ENCODE results near the gene KCTD13. TPM values are rescaled to one million over a fixed set of nuclear protein-coding genes. Genes with fewer than 3 reads are reported as not detected.

Gene KCTD13
- total RNA-seq, 1 donor from 2014 or later: 30.5 TPM

DNA sequence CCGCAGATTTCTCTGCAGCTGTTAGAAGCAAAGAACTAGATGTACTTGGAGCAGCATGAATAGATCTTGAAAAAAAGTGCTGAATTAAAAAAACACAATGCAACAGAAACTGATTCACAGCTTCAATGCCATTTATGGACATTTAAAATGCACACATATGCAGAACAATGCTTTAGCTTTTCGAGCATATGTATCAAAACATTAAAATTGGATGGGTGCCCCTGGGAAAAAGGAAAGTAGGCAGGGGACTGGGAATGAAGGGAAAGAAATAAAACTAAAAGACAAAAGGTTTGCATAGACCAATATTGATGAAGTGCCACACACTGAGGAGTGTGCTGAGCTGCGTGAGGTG, 5.0 kb downstream of the KCTD13 start:
- Mint-ChIP-seq H3K9me3 (no peaks in the 10 kb centered on the region), H3K27ac (no peak overlapping the region), H3K4me3 (no peak overlapping the region), H3K4me1 (peaks cover 13% of the 10 kb centered on the region), H3K27me3 (ENCODE audit: low read depth) (no peaks in the 10 kb centered on the region), H3K36me3 (peaks cover 26% of the 10 kb centered on the region)
- DNase-seq (ENCODE audit: low spot score in 2 of 2, unreplicated experiment in 2 of 2): no peak
- TF ChIP-seq, protein P1, sequence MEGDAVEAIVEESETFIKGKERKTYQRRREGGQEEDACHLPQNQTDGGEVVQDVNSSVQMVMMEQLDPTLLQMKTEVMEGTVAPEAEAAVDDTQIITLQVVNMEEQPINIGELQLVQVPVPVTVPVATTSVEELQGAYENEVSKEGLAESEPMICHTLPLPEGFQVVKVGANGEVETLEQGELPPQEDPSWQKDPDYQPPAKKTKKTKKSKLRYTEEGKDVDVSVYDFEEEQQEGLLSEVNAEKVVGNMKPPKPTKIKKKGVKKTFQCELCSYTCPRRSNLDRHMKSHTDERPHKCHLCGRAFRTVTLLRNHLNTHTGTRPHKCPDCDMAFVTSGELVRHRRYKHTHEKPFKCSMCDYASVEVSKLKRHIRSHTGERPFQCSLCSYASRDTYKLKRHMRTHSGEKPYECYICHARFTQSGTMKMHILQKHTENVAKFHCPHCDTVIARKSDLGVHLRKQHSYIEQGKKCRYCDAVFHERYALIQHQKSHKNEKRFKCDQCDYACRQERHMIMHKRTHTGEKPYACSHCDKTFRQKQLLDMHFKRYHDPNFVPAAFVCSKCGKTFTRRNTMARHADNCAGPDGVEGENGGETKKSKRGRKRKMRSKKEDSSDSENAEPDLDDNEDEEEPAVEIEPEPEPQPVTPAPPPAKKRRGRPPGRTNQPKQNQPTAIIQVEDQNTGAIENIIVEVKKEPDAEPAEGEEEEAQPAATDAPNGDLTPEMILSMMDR (IDR thresholded peaks at IDR 0.05; ENCODE audit: unreplicated experiment): no peak

DNA sequence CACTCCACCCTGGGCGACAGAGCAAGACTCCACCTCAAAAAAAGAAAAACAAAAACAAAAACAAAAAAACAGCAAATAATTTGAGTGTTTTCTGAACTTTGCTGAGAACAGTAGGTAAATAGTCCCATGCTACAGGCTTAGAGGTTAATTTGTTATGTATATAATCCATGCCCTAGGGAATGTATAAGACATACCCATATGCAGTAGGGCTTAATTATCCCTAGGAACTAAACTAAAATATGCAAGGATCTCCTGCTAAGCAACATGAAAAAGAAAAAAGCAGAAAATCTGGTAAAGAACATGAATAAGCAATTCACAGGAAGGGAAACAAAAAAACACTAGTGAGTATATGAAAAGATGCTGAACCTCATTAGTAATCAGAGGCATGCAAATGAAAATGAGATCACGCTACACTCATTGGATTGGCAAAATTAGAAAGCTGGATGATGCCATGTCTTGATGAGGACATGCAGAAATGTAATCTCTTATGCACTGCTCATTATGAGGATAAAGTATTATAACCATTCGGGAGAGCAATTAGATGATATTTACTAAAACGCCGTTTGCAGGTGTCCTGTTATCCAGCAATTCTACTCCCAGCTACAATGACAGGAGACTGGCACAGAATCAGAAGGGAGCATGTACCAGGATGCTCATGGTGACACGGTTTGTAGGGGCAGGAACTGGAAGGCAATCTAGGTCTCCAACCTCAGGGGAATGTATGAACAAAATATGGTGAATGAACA, 5.6 kb downstream of the KCTD13 start:
- Mint-ChIP-seq H3K4me1 (peaks cover 12% of the 10 kb centered on the region), H3K27ac (no peak overlapping the region), H3K4me3 (no peak overlapping the region), H3K27me3 (ENCODE audit: low read depth) (no peaks in the 10 kb centered on the region), H3K36me3 (peaks cover 31% of the 10 kb centered on the region), H3K9me3 (no peaks in the 10 kb centered on the region)
- no peak for DNase-seq (ENCODE audit: low spot score in 2 of 2, unreplicated experiment in 2 of 2)
- TF ChIP-seq, protein P1 (IDR thresholded peaks at IDR 0.05; ENCODE audit: unreplicated experiment): no peak

DNA sequence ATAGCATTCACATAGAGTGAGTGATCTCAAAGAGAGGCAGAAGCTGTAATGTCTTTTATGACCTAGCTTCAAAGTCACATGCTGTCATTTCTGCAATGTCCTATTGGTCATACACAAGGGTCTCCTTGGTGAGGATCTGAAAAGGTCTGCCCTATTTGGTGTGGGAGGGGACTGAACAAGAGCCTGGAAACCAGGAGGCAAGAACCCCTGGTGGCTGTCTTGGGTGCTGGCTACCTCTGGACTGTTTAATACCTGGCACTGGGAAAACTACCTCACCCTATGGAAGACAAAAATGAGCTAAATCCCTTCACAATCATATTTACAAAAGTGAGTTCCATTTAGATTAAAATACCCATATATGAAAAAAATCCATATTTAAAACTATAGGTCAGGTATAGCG, 9.0 kb downstream of the KCTD13 start:
- TF ChIP-seq, protein P1 (IDR thresholded peaks at IDR 0.05; ENCODE audit: unreplicated experiment): no peak
- H3K4me3 Mint-ChIP-seq: no peak overlapping the region

DNA sequence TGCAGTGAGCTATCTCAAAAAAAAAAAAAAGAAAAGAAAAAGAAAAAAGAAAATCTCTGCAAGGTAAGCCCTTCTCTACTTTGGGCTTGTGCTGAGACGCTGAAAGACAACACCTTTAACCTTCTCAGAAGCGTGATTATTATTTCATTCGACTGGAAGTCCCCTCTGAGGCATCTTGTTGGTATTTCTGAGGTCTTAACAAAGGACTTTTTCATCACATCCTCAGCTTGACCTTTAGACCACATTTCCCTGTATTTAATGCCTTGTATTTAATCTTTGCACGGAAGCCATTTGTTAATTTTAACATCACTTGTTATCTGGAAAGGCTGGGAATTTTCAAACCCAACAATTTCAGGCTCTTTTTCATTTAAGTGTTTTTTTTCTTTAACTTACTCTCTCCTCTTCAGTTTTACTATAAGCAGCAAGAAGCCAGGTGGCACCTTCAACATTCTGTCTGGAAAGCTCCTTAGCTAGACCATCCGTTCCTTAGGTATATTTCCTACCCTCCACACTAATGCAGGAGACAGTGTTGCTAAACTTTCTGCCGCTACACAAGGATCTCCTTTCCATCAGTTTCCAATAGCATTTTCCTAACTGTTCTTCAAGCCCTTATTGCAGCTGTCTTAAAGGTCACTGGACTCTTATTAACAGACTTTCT, 10.3 kb downstream of the KCTD13 start:
- no peak overlapping the region for H3K4me3 Mint-ChIP-seq
- TF ChIP-seq, protein P1 (IDR thresholded peaks at IDR 0.05; ENCODE audit: unreplicated experiment): no peak
- DNase-seq (ENCODE audit: low spot score in 2 of 2, unreplicated experiment in 2 of 2): no peak
- H3K36me3 Mint-ChIP-seq: peaks cover 36% of the 10 kb centered on the region
- H3K27me3 Mint-ChIP-seq (ENCODE audit: low read depth): no peaks in the 10 kb centered on the region
- H3K9me3 Mint-ChIP-seq: no peaks in the 10 kb centered on the region
- H3K27ac Mint-ChIP-seq: no peak overlapping the region
- H3K4me1 Mint-ChIP-seq: no peaks in the 10 kb centered on the region

More for the DNA sequence above, 9.0 kb downstream of the KCTD13 start:
- Mint-ChIP-seq H3K27me3 (ENCODE audit: low read depth) (no peaks in the 10 kb centered on the region), H3K27ac (no peak overlapping the region), H3K4me1 (no peaks in the 10 kb centered on the region), H3K36me3 (peaks cover 42% of the 10 kb centered on the region), H3K9me3 (no peaks in the 10 kb centered on the region)
- no peak for DNase-seq (ENCODE audit: low spot score in 2 of 2, unreplicated experiment in 2 of 2)

DNA sequence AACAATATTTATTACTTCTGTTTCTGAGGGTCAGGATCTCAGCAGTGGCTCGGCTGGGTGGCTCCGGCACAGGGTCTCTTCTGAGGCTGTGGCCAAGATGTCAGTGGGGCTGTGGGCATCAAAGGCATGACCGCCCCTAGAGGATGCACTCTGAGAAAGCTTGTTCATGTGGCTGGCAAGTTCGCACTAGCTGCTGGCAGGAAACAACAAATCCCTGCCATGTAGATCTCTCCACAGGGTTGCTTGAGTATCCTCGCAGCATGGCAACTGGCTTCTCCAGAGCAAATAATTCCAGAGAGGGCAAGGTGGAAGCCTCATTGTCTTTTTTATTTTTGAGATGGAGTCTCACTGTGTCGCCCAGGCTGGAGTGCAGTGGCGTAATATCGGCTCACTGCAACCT, 12.5 kb downstream of the KCTD13 start:
- Mint-ChIP-seq H3K4me3 (no peak overlapping the region), H3K36me3 (peaks cover 27% of the 10 kb centered on the region), H3K4me1 (no peaks in the 10 kb centered on the region), H3K27me3 (ENCODE audit: low read depth) (no peaks in the 10 kb centered on the region), H3K27ac (no peak overlapping the region), H3K9me3 (no peaks in the 10 kb centered on the region)
- TF ChIP-seq, protein P1 (IDR thresholded peaks at IDR 0.05; ENCODE audit: unreplicated experiment): no peak
- no peak for DNase-seq (ENCODE audit: low spot score in 2 of 2, unreplicated experiment in 2 of 2)

All from mesothelial cell of epicardium (in vitro differentiated cells).